H9 (cell line): ENCODE results near the gene PTPN21. TPM values are rescaled to one million over a fixed set of nuclear protein-coding genes. Genes with fewer than 3 reads are reported as not detected.
A peak's percentile ranks its signal among the peaks of the same experiment; 100 is the strongest.

Source experiments
- DNase-seq: peaks from one replicate; pipeline ENCODE4 v3.0.0-alpha.2; 2017
- H2AFZ ChIP-seq: one replicate; pipeline ENCODE4 v1.6.1; 2013; ENCODE audit warnings: mild to moderate bottlenecking, low read length, control low read depth, moderate library complexity
- H2AK5ac ChIP-seq: 2 replicates; pipeline ENCODE4 v1.6.1; 2013; ENCODE audit warnings: low read length, control low read depth, mixed read lengths; ENCODE audit not compliant: insufficient read length
- H2BK120ac ChIP-seq: one replicate; pipeline ENCODE4 v1.6.1; 2013; ENCODE audit warnings: low read depth, mild to moderate bottlenecking, low read length, control low read depth, inconsistent platforms; ENCODE audit not compliant: poor library complexity, severe bottlenecking
- H2BK12ac ChIP-seq: 2 replicates; pipeline ENCODE4 v1.6.1; 2013; ENCODE audit warnings: low read length, control low read depth, mixed read lengths, low read depth; ENCODE audit not compliant: insufficient read length
- H2BK15ac ChIP-seq: 2 replicates; pipeline ENCODE4 v1.6.1; 2013; ENCODE audit warnings: low read depth, low read length, control low read depth
- H2BK20ac ChIP-seq: one replicate; pipeline ENCODE4 v1.6.1; 2013; ENCODE audit warnings: low read depth, mild to moderate bottlenecking, low read length, control low read depth, inconsistent platforms; ENCODE audit not compliant: poor library complexity, severe bottlenecking
- H2BK5ac ChIP-seq: 2 replicates; pipeline ENCODE4 v1.6.1; 2013; ENCODE audit warnings: low read length, control low read depth, mixed read lengths; ENCODE audit not compliant: insufficient read length
- H3K14ac ChIP-seq: 2 replicates; pipeline ENCODE4 v1.6.1; 2013; ENCODE audit warnings: low read length, control low read depth; ENCODE audit not compliant: insufficient read depth
- H3K18ac ChIP-seq: 2 replicates; pipeline ENCODE4 v1.6.1; 2013; ENCODE audit warnings: low read depth, mild to moderate bottlenecking, mixed read lengths, low read length, control low read depth; ENCODE audit not compliant: insufficient read length
- H3K23ac ChIP-seq: 2 replicates; pipeline ENCODE4 v1.6.1; 2013; ENCODE audit warnings: low read length, control low read depth, mixed read lengths, low read depth; ENCODE audit not compliant: insufficient read length
- H3K23me2 ChIP-seq: 2 replicates; pipeline ENCODE4 v1.6.1; 2013; ENCODE audit warnings: low read depth, mild to moderate bottlenecking, mixed read lengths, low read length, control low read depth; ENCODE audit not compliant: insufficient read length, poor library complexity, severe bottlenecking
- H3K27ac ChIP-seq: 2 replicates; pipeline ENCODE4 v1.5.1; 2013; ENCODE audit warnings: low read length, control low read depth, mixed read lengths, low read depth; ENCODE audit not compliant: insufficient read length
- H3K27me3 ChIP-seq: 2 replicates; pipeline ENCODE4 v1.6.1; 2013; ENCODE audit warnings: low read length, control low read depth, inconsistent platforms; ENCODE audit not compliant: insufficient read depth
- H3K4ac ChIP-seq: 2 replicates; pipeline ENCODE4 v1.6.1; 2013; ENCODE audit warnings: low read depth, mild to moderate bottlenecking, control low read depth, inconsistent platforms, low read length, moderate library complexity
- H3K4me1 ChIP-seq: 2 replicates; pipeline ENCODE4 v1.6.1; 2013; ENCODE audit warnings: low read length, control low read depth, inconsistent platforms; ENCODE audit not compliant: insufficient read depth
- H3K4me2 ChIP-seq: 2 replicates; pipeline ENCODE4 v1.6.1; 2013; ENCODE audit warnings: low read length, control low read depth, mixed read lengths; ENCODE audit not compliant: insufficient read length, insufficient read depth
- H3K56ac ChIP-seq: 2 replicates; pipeline ENCODE4 v1.6.1; 2013; ENCODE audit warnings: low read depth, mild to moderate bottlenecking, mixed read lengths, low read length, control low read depth; ENCODE audit not compliant: insufficient read length
- H3K79me1 ChIP-seq: 2 replicates; pipeline ENCODE4 v1.6.1; 2013; ENCODE audit warnings: low read depth, mild to moderate bottlenecking, moderate library complexity, low read length, control low read depth, inconsistent platforms; ENCODE audit not compliant: insufficient read depth, poor library complexity, severe bottlenecking
- H3K79me2 ChIP-seq: 2 replicates; pipeline ENCODE4 v1.6.1; 2013; ENCODE audit warnings: low read length, control low read depth, inconsistent platforms; ENCODE audit not compliant: insufficient read depth
- H3K9ac ChIP-seq: 2 replicates; pipeline ENCODE4 v1.6.1; 2013; ENCODE audit warnings: low read length, control low read depth, mixed read lengths; ENCODE audit not compliant: insufficient read length; ENCODE audit errors: extremely low read depth
- H3K9me3 ChIP-seq: one replicate; pipeline ENCODE4 v1.6.1; 2013; ENCODE audit warnings: low read depth, low read length, inconsistent platforms; ENCODE audit not compliant: control insufficient read depth
- H3T11ph ChIP-seq: one replicate; pipeline ENCODE4 v1.6.1; 2013; ENCODE audit warnings: mild to moderate bottlenecking, low read length, control low read depth, inconsistent platforms
- H4K20me1 ChIP-seq: one replicate; pipeline ENCODE4 v1.6.1; 2013; ENCODE audit not compliant: control insufficient read depth, insufficient read length, insufficient read depth
- H4K5ac ChIP-seq: 2 replicates; pipeline ENCODE4 v1.6.1; 2013; ENCODE audit warnings: low read depth, mild to moderate bottlenecking, mixed read lengths, low read length, control low read depth; ENCODE audit not compliant: insufficient read length
- H4K8ac ChIP-seq: replicated peaks from 2 replicates; pipeline ENCODE4 v1.6.1; 2013; ENCODE audit warnings: low read length, control low read depth, mixed read lengths, low read depth; ENCODE audit not compliant: insufficient read length
- H4K91ac ChIP-seq: 2 replicates; pipeline ENCODE4 v1.6.1; 2013; ENCODE audit warnings: low read depth, mild to moderate bottlenecking, moderate library complexity, mixed read lengths, low read length, control low read depth; ENCODE audit not compliant: insufficient read length
- H3K27ac Mint-ChIP-seq, 3 experiments: 2 replicates in 2 of 3; 3 replicates in 1 of 3; pipeline ENCODE4 v1.8.0; 2020 to 2021; ENCODE audit warnings: mixed read lengths in 3 of 3, mild to moderate bottlenecking in 1 of 3, moderate library complexity in 1 of 3
- H3K27me3 Mint-ChIP-seq: 2 replicates; pipeline ENCODE4 v1.8.0; 2021; ENCODE audit warnings: low read depth, mild to moderate bottlenecking, moderate library complexity, mixed read lengths
- H3K36me3 Mint-ChIP-seq, 3 experiments: 2 replicates in 2 of 3; 3 replicates in 1 of 3; pipeline ENCODE4 v1.8.0; 2020 to 2021; ENCODE audit warnings: low read depth in 3 of 3, mixed read lengths in 3 of 3; ENCODE audit not compliant: insufficient read depth in 1 of 3
- H3K4me1 Mint-ChIP-seq, 2 experiments: 2 replicates each; pipeline ENCODE4 v1.8.0; 2020; ENCODE audit warnings: mixed read lengths in 2 of 2
- H3K4me3 Mint-ChIP-seq, 2 experiments: 2 replicates in 1 of 2; 3 replicates in 1 of 2; pipeline ENCODE4 v1.8.0; 2020 to 2021; ENCODE audit warnings: mild to moderate bottlenecking in 2 of 2, mixed read lengths in 2 of 2, moderate library complexity in 1 of 2
- H3K9me3 Mint-ChIP-seq, 2 experiments: 2 replicates in 1 of 2; 3 replicates in 1 of 2; pipeline ENCODE4 v1.8.0; 2020; ENCODE audit warnings: mild to moderate bottlenecking in 2 of 2, mixed read lengths in 2 of 2, moderate library complexity in 1 of 2
- CTCF ChIP-seq: fragments of 200-600 bp; sonication (generic); conservative IDR thresholded peaks from 3 replicates; pipeline ENCODE4 v1.8.0; 2021; ENCODE audit warnings: antibody characterized with exemption, mild to moderate bottlenecking
- WGBS: extraction: QIAGEN DNeasy Blood & Tissue Kit; methylation state at CpG from one replicate; pipeline ENCODE4 v1.1.7; 2013; ENCODE audit warnings: missing lambda C conversion rate, low lambda C conversion rate, mixed read lengths; ENCODE audit not compliant: insufficient read length; ENCODE audit errors: extremely low coverage; 5-methylcytosine and 5-hydroxymethylcytosine counted together
- total RNA-seq: library from RNA; stranded (reverse); gene quantifications from 2 replicates; pipeline ENCODE4 v1.2.1, GENCODE V29; 2021

The PTPN21 gene
- total RNA-seq, 1 experiment from 2014 or later, result 14.3 TPM

- no peak overlapping the region for H2BK15ac ChIP-seq
- no peak overlapping the region for H2BK5ac ChIP-seq
- H4K20me1 ChIP-seq, result no peaks in the 10 kb centered on the region
- H3K18ac ChIP-seq, result no peak overlapping the region
- H3K4me3 Mint-ChIP-seq, result no peak overlapping the region
- H4K91ac ChIP-seq, result no peak overlapping the region
- no peaks in the 10 kb centered on the region for H3K4me1 Mint-ChIP-seq
- H2BK12ac ChIP-seq, result no peak overlapping the region
- peak overlapping the region in 1 of 3 experiments; percentile 15; a peak in 1 of 7 replicates for H3K27ac Mint-ChIP-seq
- H3K36me3 Mint-ChIP-seq, result peaks cover 28 to 95% (median 79%) of the 10 kb centered on the region in 3 experiments; a peak in 6 of 7 replicates
- H3T11ph ChIP-seq, result no peak overlapping the region
- H2AFZ ChIP-seq, result no peak overlapping the region
- no peak overlapping the region for H3K27ac ChIP-seq
- no peak overlapping the region for H4K8ac ChIP-seq
- H3K23me2 ChIP-seq, result no peaks in the 10 kb centered on the region
- H3K56ac ChIP-seq, result no peak overlapping the region
- H3K9me3 Mint-ChIP-seq, result no peaks in the 10 kb centered on the region
- WGBS, result no CpG with 5 or more reads among the region's 2 CpGs
- no peak overlapping the region for H4K5ac ChIP-seq
- H2BK20ac ChIP-seq, result no peak overlapping the region
- no peak for TF ChIP-seq CTCF
- H3K23ac ChIP-seq, result no peak overlapping the region
- no peak overlapping the region for H3K4me2 ChIP-seq
- H3K9me3 ChIP-seq, result no peaks in the 10 kb centered on the region
- no peaks in the 10 kb centered on the region for H3K4me1 ChIP-seq
- DNase-seq, result no peak
- H2AK5ac ChIP-seq, result no peak overlapping the region
- no peak overlapping the region for H3K4ac ChIP-seq
- H3K79me2 ChIP-seq, result no peaks in the 10 kb centered on the region
- no peaks in the 10 kb centered on the region for H3K79me1 ChIP-seq
- H3K9ac ChIP-seq, result no peak overlapping the region
- H2BK120ac ChIP-seq, result no peak overlapping the region
- no peak overlapping the region for H3K14ac ChIP-seq
- H3K27me3 ChIP-seq, result no peaks in the 10 kb centered on the region
- no peaks in the 10 kb centered on the region for H3K27me3 Mint-ChIP-seq
These were observed 43.4 kb upstream of the PTPN21 start for GRCh38 chr14:88598097-88598675.
